B cell (primary cell): ENCODE measurements around the gene PDE3A. TPM values are rescaled to one million over a fixed set of nuclear protein-coding genes. Genes with fewer than 3 reads are reported as not detected.

Experiments
- ATAC-seq: fragments of 200-7000 bp; cut with Tn5 transposase; one replicate; pipeline ENCODE4 v1.10.0; 2021; ENCODE audit warnings: low read depth, mild to moderate bottlenecking, moderate number of reproducible peaks, moderate library complexity
- CTCF ChIA-PET: fragments of 350-600 bp; sonication (Branson Sonifier 250); formaldehyde crosslinking; loops from one replicate; lab custom pipeline; 2021; ENCODE audit warnings: antibody characterized with exemption, inconsistent platforms; lab: Charles Lee
- POLR2A ChIA-PET: fragments of 350-600 bp; sonication (Branson Sonifier 250); formaldehyde crosslinking; loops from one replicate; lab custom pipeline; 2021; ENCODE audit warnings: antibody characterized with exemption; lab: Charles Lee
- DNase-seq: peaks from one replicate; pipeline ENCODE4 v3.0.0; 2013
- H2AFZ ChIP-seq: 2 replicates; pipeline ENCODE4 v1.6.1; 2012; ENCODE audit warnings: mild to moderate bottlenecking, low read depth, low read length; ENCODE audit not compliant: insufficient read depth, poor library complexity, severe bottlenecking
- H3K27ac ChIP-seq, 2 donors: 1 replicate in 1 of 2; 2 replicates in 1 of 2; pipeline ENCODE4 v1.5.1; 2012 to 2013; ENCODE audit warnings: low read length in 2 of 2, mild to moderate bottlenecking in 2 of 2, moderate library complexity in 1 of 2
- H3K27me3 ChIP-seq, 4 experiments: fragments of 200-600 bp in 1 of 4; sonication (generic) in 1 of 4; replicated peaks in 1 of 4; 1 replicate in 2 of 4; 2 replicates in 2 of 4; pipeline versions ENCODE4 v1.6.1 to v1.7.0; 2013 to 2016; ENCODE audit warnings: low read length in 3 of 4, mild to moderate bottlenecking in 2 of 4, mixed read lengths in 1 of 4, moderate library complexity in 1 of 4; ENCODE audit not compliant: insufficient read depth in 4 of 4, control insufficient read depth in 3 of 4; ENCODE audit errors: control extremely low read depth in 1 of 4
- H3K36me3 ChIP-seq, 2 experiments: replicated peaks in 1 of 2; 1 replicate in 1 of 2; 2 replicates in 1 of 2; pipeline versions ENCODE4 v1.6.1 to v1.7.1; 2013; ENCODE audit warnings: low read length in 1 of 2; ENCODE audit not compliant: insufficient read depth in 2 of 2, control insufficient read depth in 1 of 2; ENCODE audit errors: control extremely low read depth in 1 of 2, extremely low read depth in 1 of 2
- H3K4me1 ChIP-seq, 2 donors: fragments of 200-600 bp in 1 of 2; sonication (generic) in 1 of 2; 1 replicate in 1 of 2; 2 replicates in 1 of 2; pipeline versions ENCODE4 v1.5.1 to v1.6.1; 2013 to 2017; ENCODE audit warnings: low read length in 2 of 2; ENCODE audit not compliant: control insufficient read depth in 2 of 2, insufficient read depth in 2 of 2
- H3K4me2 ChIP-seq: replicated peaks from 2 replicates; pipeline ENCODE3; 2012; ENCODE audit warnings: mild to moderate bottlenecking, low read depth, low read length; ENCODE audit not compliant: poor library complexity, severe bottlenecking
- H3K4me3 ChIP-seq, 5 experiments: fragments of 200-600 bp in 1 of 5; sonication (generic) in 1 of 5; 1 replicate in 3 of 5; 2 replicates in 2 of 5; pipeline versions ENCODE4 v1.5.1 to v1.7.0; 2011 to 2016; ENCODE audit warnings: low read length in 4 of 5, mild to moderate bottlenecking in 4 of 5, low read depth in 2 of 5, control low read depth in 1 of 5, moderate library complexity in 1 of 5; ENCODE audit not compliant: insufficient read depth in 1 of 5; ENCODE audit errors: control extremely low read depth in 1 of 5, extremely low read depth in 1 of 5
- H3K79me2 ChIP-seq: fragments of 200-600 bp; sonication (generic); one replicate; pipeline ENCODE4 v1.6.0; 2016; ENCODE audit warnings: low read length; ENCODE audit not compliant: control insufficient read depth, insufficient read depth
- H3K9ac ChIP-seq: fragments of 200-600 bp; sonication (generic); 2 replicates; pipeline ENCODE4 v1.6.1; 2017; ENCODE audit warnings: mild to moderate bottlenecking, low read length, moderate library complexity
- H3K9me3 ChIP-seq, 3 donors: one replicate each; pipeline versions ENCODE4 v1.6.1 to v1.7.1; 2013; ENCODE audit warnings: low read length in 2 of 3; ENCODE audit not compliant: control insufficient read depth in 2 of 3, insufficient read depth in 1 of 3; ENCODE audit errors: control extremely low read depth in 1 of 3
- H4K20me1 ChIP-seq: 2 replicates; pipeline ENCODE4 v1.6.0; 2012; ENCODE audit warnings: mild to moderate bottlenecking, low read length; ENCODE audit not compliant: insufficient read depth, control insufficient read depth, poor library complexity, severe bottlenecking
- H3K27ac Mint-ChIP-seq: one replicate; pipeline ENCODE4 v1.8.0; 2021; ENCODE audit warnings: mixed read lengths
- H3K27me3 Mint-ChIP-seq: one replicate; pipeline ENCODE4 v1.8.0; 2021; ENCODE audit warnings: mixed read lengths
- H3K4me1 Mint-ChIP-seq: one replicate; pipeline ENCODE4 v1.8.0; 2021; ENCODE audit warnings: mixed read lengths
- H3K4me3 Mint-ChIP-seq: one replicate; pipeline ENCODE4 v1.8.0; 2021; ENCODE audit warnings: mixed read lengths
- H3K9me3 Mint-ChIP-seq: one replicate; pipeline ENCODE4 v1.8.0; 2022; ENCODE audit warnings: mixed read lengths; ENCODE audit not compliant: insufficient read depth
- CTCF ChIP-seq: fragments of 200-600 bp; IDR thresholded peaks from one replicate; pipeline ENCODE4 v1.8.0; 2022; ENCODE audit warnings: antibody characterized with exemption, mild to moderate bottlenecking
- EZH2 ChIP-seq: IDR thresholded peaks from 2 replicates; pipeline ENCODE4 v1.6.1; 2012; ENCODE audit warnings: borderline replicate concordance, low read depth, mild to moderate bottlenecking, moderate library complexity, low read length; ENCODE audit not compliant: insufficient read depth, poor library complexity, severe bottlenecking
- WGBS: methylation state at CpG from one replicate; pipeline ENCODE4 v1.1.5; 2013; ENCODE audit warnings: missing lambda C conversion rate; ENCODE audit not compliant: insufficient coverage; 5-methylcytosine and 5-hydroxymethylcytosine counted together
- intact Hi-C: fragments of 100-400 bp; cut with micrococcal nuclease; formaldehyde crosslinking; loops from one replicate; pipeline ENCODE4 v1.10.0; 2022
- polyA minus RNA-seq: library from RNA; depleted of rRNA, polyadenylated mRNA; stranded (reverse); fragments of >200 nt; gene quantifications from 2 replicates; pipeline ENCODE4 v1.2.3, GENCODE V29; 2012
- polyA plus RNA-seq: library from polyadenylated mRNA; depleted of rRNA; stranded (reverse); fragments of >200 nt; gene quantifications from 2 replicates; pipeline ENCODE4 v1.2.3, GENCODE V29; 2012
- total RNA-seq, 2 donors: library from RNA; stranded (reverse); fragments of 120-200 nt in 1 of 2; gene quantifications; 1 replicate in 1 of 2; 2 replicates in 1 of 2; pipeline versions ENCODE4 v1.2.3 to v1.2.4, GENCODE V29; 2013 to 2022

Gene PDE3A
- total RNA-seq (not detected in 2 replicates), polyA plus RNA-seq (not detected in 2 replicates), polyA minus RNA-seq (0.07 TPM in 1 of 2 replicates, not detected in the other)
- 0.75 TPM for total RNA-seq (2013)

- Histone ChIP-seq H3K9me3 (peaks cover 0 to 9% (median 0%) of the 10 kb centered on the region in 3 donors), H3K27me3 (peaks cover 0 to 17% (median 13%) of the 10 kb centered on the region in 4 experiments), H3K4me3 (no peak within 1 kb of the TSS), H3K9ac (no peak within 1 kb of the TSS), H3K27ac (no peak within 1 kb of the TSS), H4K20me1 (no peaks in the 10 kb centered on the region), H3K4me1 (no peaks in the 10 kb centered on the region), H3K79me2 (no peaks in the 10 kb centered on the region), H3K4me2 (no peak within 1 kb of the TSS), H2AFZ (no peak within 1 kb of the TSS), H3K36me3 (no peaks in the 10 kb centered on the region)
- no peak for ATAC-seq
- H3K4me3 Mint-ChIP-seq: no peak within 1 kb of the TSS
- TF ChIP-seq EZH2 (no peak), CTCF (no peak)
- WGBS: 8% methylated on average over 13 of the region's 24 CpGs
- intact Hi-C loops: no loop called here
- ChIA-PET CTCF (no interaction called here), POLR2A (no interaction called here)
- no peak within 1 kb of the TSS for H3K27ac Mint-ChIP-seq
- no peaks in the 10 kb centered on the region for H3K9me3 Mint-ChIP-seq
- peaks cover 35% of the 10 kb centered on the region for H3K27me3 Mint-ChIP-seq
- DNase-seq: no peak
- H3K4me1 Mint-ChIP-seq: no peaks in the 10 kb centered on the region
Measured at GRCh38 chr12:20368114-20368650, at the start of gene PDE3A. TSS of gene PDE3A (plus strand) at chr12:20368537. CDS start at chr12:20369285, 748 bp downstream.

GRCh38 chr12:20319366-20319765, 49.0 kb upstream of the PDE3A start:
- 90% methylated on average over 1 of the region's 4 CpGs for WGBS
- CTCF ChIA-PET: no interaction called here

More at GRCh38 chr12:20319366-20319765, 49.0 kb upstream of the PDE3A start:
- intact Hi-C loops: no loop called here
- ATAC-seq (no peak), DNase-seq (no peak)
- no peaks in the 10 kb centered on the region for H3K4me1 ChIP-seq
- no peak overlapping the region for H3K27ac ChIP-seq
- H3K27me3 ChIP-seq: no peaks in the 10 kb centered on the region
- no peak overlapping the region for H3K9ac ChIP-seq
- no peaks in the 10 kb centered on the region for H3K4me1 Mint-ChIP-seq
- H3K4me3 ChIP-seq: no peak overlapping the region
- peaks cover 0 to 4% (median 0%) of the 10 kb centered on the region in 3 donors for H3K9me3 ChIP-seq
- TF ChIP-seq EZH2 (no peak), CTCF (no peak)
- H2AFZ ChIP-seq: no peak overlapping the region
- H3K4me2 ChIP-seq: no peak overlapping the region
- H3K4me3 Mint-ChIP-seq: no peak overlapping the region
- H3K79me2 ChIP-seq: no peaks in the 10 kb centered on the region
- H3K9me3 Mint-ChIP-seq: no peaks in the 10 kb centered on the region
- no peaks in the 10 kb centered on the region for H4K20me1 ChIP-seq
- POLR2A ChIA-PET: no interaction called here
- no peak overlapping the region for H3K27ac Mint-ChIP-seq
- no peaks in the 10 kb centered on the region for H3K36me3 ChIP-seq
- no peaks in the 10 kb centered on the region for H3K27me3 Mint-ChIP-seq
